ENCODE measurements around the gene ARMC5.

Gene ARMC5

GRCh38 chr16:31453255-31454204 is 5.8 kb upstream of the ARMC5 start:
- no peaks in the 10 kb centered on the region for H3K36me3 ChIP-seq (ENCODE audit: control insufficient read depth, insufficient read depth, low read length)
- H3K9me3 ChIP-seq (ENCODE audit: control insufficient read depth, insufficient read depth, low read depth, low read length) = no peaks in the 10 kb centered on the region
- peaks cover 46% of the 10 kb centered on the region for H3K4me1 ChIP-seq (ENCODE audit: control insufficient read depth, insufficient read depth, low read length)
- H3K4me3 ChIP-seq (ENCODE audit: low read depth, low read length) = peak overlapping the region; percentile 1; the same call in 1 of the 2 replicates
- no peak overlapping the region for H3K27ac ChIP-seq (ENCODE audit: low read depth, low read length)
- peak overlapping the region; percentile 4 for H3K9ac ChIP-seq (ENCODE audit: low read length)
- H3K27me3 ChIP-seq (ENCODE audit: control insufficient read depth, insufficient read depth, low read length) = no peaks in the 10 kb centered on the region

GRCh38 chr16:31455601-31456314 is 3.5 kb upstream of the ARMC5 start:
- Histone ChIP-seq H3K27ac (ENCODE audit: low read depth, low read length) (no peak overlapping the region), H3K36me3 (ENCODE audit: control insufficient read depth, insufficient read depth, low read length) (no peaks in the 10 kb centered on the region), H3K27me3 (ENCODE audit: control insufficient read depth, insufficient read depth, low read length) (no peaks in the 10 kb centered on the region), H3K4me1 (ENCODE audit: control insufficient read depth, insufficient read depth, low read length) (peaks cover 46% of the 10 kb centered on the region), H3K4me3 (ENCODE audit: low read depth, low read length) (no peak overlapping the region), H3K9ac (ENCODE audit: low read length) (no peak overlapping the region), H3K9me3 (ENCODE audit: control insufficient read depth, insufficient read depth, low read depth, low read length) (no peaks in the 10 kb centered on the region)

- Histone ChIP-seq H3K9me3 (ENCODE audit: control insufficient read depth, insufficient read depth, low read depth, low read length) (no peaks in the 10 kb centered on the region), H3K27ac (ENCODE audit: low read depth, low read length) (no peak overlapping the region), H3K4me1 (ENCODE audit: control insufficient read depth, insufficient read depth, low read length) (peaks cover 41% of the 10 kb centered on the region), H3K36me3 (ENCODE audit: control insufficient read depth, insufficient read depth, low read length) (peaks cover 3% of the 10 kb centered on the region), H3K4me3 (ENCODE audit: low read depth, low read length) (no peak overlapping the region), H3K9ac (ENCODE audit: low read length) (no peak overlapping the region), H3K27me3 (ENCODE audit: control insufficient read depth, insufficient read depth, low read length) (no peaks in the 10 kb centered on the region)
These were observed 2.3 kb upstream of the ARMC5 start for GRCh38 chr16:31456988-31457360.

GRCh38 chr16:31458073-31458843 is 1.0 kb upstream of the ARMC5 start:
- Histone ChIP-seq H3K36me3 (ENCODE audit: control insufficient read depth, insufficient read depth, low read length) (peaks cover 10% of the 10 kb centered on the region), H3K27me3 (ENCODE audit: control insufficient read depth, insufficient read depth, low read length) (no peaks in the 10 kb centered on the region), H3K4me1 (ENCODE audit: control insufficient read depth, insufficient read depth, low read length) (peaks cover 29% of the 10 kb centered on the region), H3K27ac (ENCODE audit: low read depth, low read length) (peak overlapping the region; percentile 99; the same call in 1 of the 2 replicates), H3K9ac (ENCODE audit: low read length) (peak overlapping the region; percentile 95), H3K9me3 (ENCODE audit: control insufficient read depth, insufficient read depth, low read depth, low read length) (no peaks in the 10 kb centered on the region), H3K4me3 (ENCODE audit: low read depth, low read length) (peak overlapping the region; percentile 80)

GRCh38 chr16:31459687-31460581 is 633 bp downstream of the ARMC5 start:
- Histone ChIP-seq H3K9me3 (ENCODE audit: control insufficient read depth, insufficient read depth, low read depth, low read length) (no peaks in the 10 kb centered on the region), H3K36me3 (ENCODE audit: control insufficient read depth, insufficient read depth, low read length) (peaks cover 16% of the 10 kb centered on the region), H3K4me3 (ENCODE audit: low read depth, low read length) (peak overlapping the region; percentile 80), H3K27me3 (ENCODE audit: control insufficient read depth, insufficient read depth, low read length) (no peaks in the 10 kb centered on the region), H3K4me1 (ENCODE audit: control insufficient read depth, insufficient read depth, low read length) (peaks cover 22% of the 10 kb centered on the region; the same call in 1 of the 2 replicates), H3K27ac (ENCODE audit: low read depth, low read length) (peak overlapping the region; percentile 99), H3K9ac (ENCODE audit: low read length) (peak overlapping the region; percentile 95)

- no peak overlapping the region; the same call in 1 of the 2 replicates for H3K27ac ChIP-seq (ENCODE audit: low read depth, low read length)
- peak overlapping the region; percentile 77 for H3K9ac ChIP-seq (ENCODE audit: low read length)
- no peaks in the 10 kb centered on the region for H3K9me3 ChIP-seq (ENCODE audit: control insufficient read depth, insufficient read depth, low read depth, low read length)
- peak overlapping the region; percentile 71 for H3K4me3 ChIP-seq (ENCODE audit: low read depth, low read length)
- no peaks in the 10 kb centered on the region for H3K27me3 ChIP-seq (ENCODE audit: control insufficient read depth, insufficient read depth, low read length)
- H3K4me1 ChIP-seq (ENCODE audit: control insufficient read depth, insufficient read depth, low read length) = peaks cover 16% of the 10 kb centered on the region; the same call in 1 of the 2 replicates
- peaks cover 19% of the 10 kb centered on the region for H3K36me3 ChIP-seq (ENCODE audit: control insufficient read depth, insufficient read depth, low read length)
These were observed 1.3 kb downstream of the ARMC5 start for GRCh38 chr16:31460582-31461002.

- no peak overlapping the region for H3K27ac ChIP-seq (ENCODE audit: low read depth, low read length)
- no peak overlapping the region for H3K9ac ChIP-seq (ENCODE audit: low read length)
- H3K9me3 ChIP-seq (ENCODE audit: control insufficient read depth, insufficient read depth, low read depth, low read length) = no peaks in the 10 kb centered on the region
- peaks cover 16% of the 10 kb centered on the region; the same call in 1 of the 2 replicates for H3K4me1 ChIP-seq (ENCODE audit: control insufficient read depth, insufficient read depth, low read length)
- H3K4me3 ChIP-seq (ENCODE audit: low read depth, low read length) = no peak overlapping the region
- H3K36me3 ChIP-seq (ENCODE audit: control insufficient read depth, insufficient read depth, low read length) = peaks cover 25% of the 10 kb centered on the region
- no peaks in the 10 kb centered on the region for H3K27me3 ChIP-seq (ENCODE audit: control insufficient read depth, insufficient read depth, low read length)
These were observed 2.1 kb downstream of the ARMC5 start for GRCh38 chr16:31461201-31461920.

GRCh38 chr16:31461921-31462804 is 2.9 kb downstream of the ARMC5 start:
- no peak overlapping the region for H3K4me3 ChIP-seq (ENCODE audit: low read depth, low read length)
- H3K27me3 ChIP-seq (ENCODE audit: control insufficient read depth, insufficient read depth, low read length) = no peaks in the 10 kb centered on the region
- 0 out of 2 replicates have a peak, but pooled peaks cover 12% of the 10 kb centered on the region for H3K4me1 ChIP-seq (ENCODE audit: control insufficient read depth, insufficient read depth, low read length)
- H3K36me3 ChIP-seq (ENCODE audit: control insufficient read depth, insufficient read depth, low read length) = peaks cover 30% of the 10 kb centered on the region
- H3K27ac ChIP-seq (ENCODE audit: low read depth, low read length) = no peak overlapping the region
- H3K9ac ChIP-seq (ENCODE audit: low read length) = no peak overlapping the region
- no peaks in the 10 kb centered on the region for H3K9me3 ChIP-seq (ENCODE audit: control insufficient read depth, insufficient read depth, low read depth, low read length)

- H3K27me3 ChIP-seq (ENCODE audit: control insufficient read depth, insufficient read depth, low read length) = no peaks in the 10 kb centered on the region
- peaks cover 31% of the 10 kb centered on the region for H3K36me3 ChIP-seq (ENCODE audit: control insufficient read depth, insufficient read depth, low read length)
- no peak overlapping the region for H3K9ac ChIP-seq (ENCODE audit: low read length)
- no peaks in the 10 kb centered on the region for H3K4me1 ChIP-seq (ENCODE audit: control insufficient read depth, insufficient read depth, low read length)
- no peak overlapping the region for H3K27ac ChIP-seq (ENCODE audit: low read depth, low read length)
- no peaks in the 10 kb centered on the region for H3K9me3 ChIP-seq (ENCODE audit: control insufficient read depth, insufficient read depth, low read depth, low read length)
- H3K4me3 ChIP-seq (ENCODE audit: low read depth, low read length) = no peak overlapping the region
These were observed 5.1 kb downstream of the ARMC5 start for GRCh38 chr16:31464348-31464769.
